K562 (cell line): ENCODE data around the gene GOT2. TPM values are rescaled to one million over a fixed set of nuclear protein-coding genes. Genes with fewer than 3 reads are reported as not detected.

Source experiments
- ATAC-seq: fragments of 200-7000 bp; cut with Tn5 transposase; 3 replicates; pipeline ENCODE4 v1.9.1; 2020; ENCODE audit warnings: moderate library complexity
- BruUV-seq: library from RNA; stranded (reverse); fragments of 400-500 nt; replicated peaks from 2 replicates; lab custom pipeline; 2021; lab: Mats Ljungman, UMichigan
- CTCF ChIA-PET: fragments of 300-600 bp; formaldehyde crosslinking; extraction: SDS; loops from one replicate; lab custom pipeline; 2021; ENCODE audit warnings: low intra/inter-chr PET ratio; lab: Yijun Ruan, JAX
- POLR2A ChIA-PET: fragments of 300-600, 350-650 bp; sonication (Branson Sonifier 250); formaldehyde crosslinking; extraction: SDS; loops from one replicate; lab custom pipeline; 2021; ENCODE audit warnings: antibody characterized with exemption, inconsistent platforms; lab: Yijun Ruan, JAX
- DNase-seq, 4 experiments: peaks; one replicate each; pipeline versions ENCODE4 v3.0.0 to v3.0.0-alpha.2; 2011 to 2018; ENCODE audit warnings: low spot score in 3 of 4, mixed read lengths in 3 of 4; ENCODE audit errors: extremely low read depth in 1 of 4
- FAIRE-seq: peaks from 2 replicates; lab custom pipeline; 2011; peaks lifted over from hg19 to GRCh38; lab: Jason Lieb, UNC
- H2AFZ ChIP-seq: 2 replicates; pipeline ENCODE4 v1.6.0; 2011; ENCODE audit warnings: low read depth, low read length, control low read depth, inconsistent platforms
- H3K27ac ChIP-seq: fragments of 200-600 bp; 3 replicates; pipeline ENCODE4 v1.8.0; 2011; ENCODE audit warnings: low read depth, mild to moderate bottlenecking, control low read depth, inconsistent platforms, low read length, moderate library complexity, mixed read lengths; ENCODE audit errors: extremely low read depth
- H3K27me3 ChIP-seq, 2 experiments: fragments of 300-600 bp in 1 of 2; 2 replicates in 1 of 2; 3 replicates in 1 of 2; pipeline versions ENCODE4 v1.6.0 to v1.8.0; 2011; ENCODE audit warnings: inconsistent platforms in 2 of 2, low read length in 2 of 2, mild to moderate bottlenecking in 1 of 2, mixed read lengths in 1 of 2, moderate library complexity in 1 of 2; ENCODE audit not compliant: control insufficient read depth in 2 of 2, insufficient read depth in 2 of 2
- H3K36me3 ChIP-seq: fragments of 300-600 bp; 3 replicates; pipeline ENCODE4 v1.8.0; 2011; ENCODE audit warnings: mild to moderate bottlenecking, low read length, inconsistent platforms; ENCODE audit not compliant: control insufficient read depth, insufficient read depth
- H3K4me1 ChIP-seq, 2 experiments: fragments of 200-600 bp in 1 of 2; replicated peaks in 1 of 2; 2 replicates in 1 of 2; 3 replicates in 1 of 2; pipeline versions ENCODE4 v1.5.1 to v1.8.0; 2011; ENCODE audit warnings: inconsistent platforms in 2 of 2, low read length in 2 of 2, mild to moderate bottlenecking in 1 of 2, mixed read lengths in 1 of 2, moderate library complexity in 1 of 2; ENCODE audit not compliant: control insufficient read depth in 2 of 2, insufficient read depth in 2 of 2
- H3K4me2 ChIP-seq: 2 replicates; pipeline ENCODE4 v1.6.1; 2011; ENCODE audit warnings: low read length, control low read depth, inconsistent platforms, mixed read lengths; ENCODE audit not compliant: insufficient read depth
- H3K4me3 ChIP-seq: fragments of 200-600 bp; sonication (generic), shearing (Covaris generic); 2 replicates; pipeline ENCODE4 v1.5.1; 2016; ENCODE audit warnings: control low read depth, inconsistent platforms
- H3K79me2 ChIP-seq: fragments of 200-600 bp; 3 replicates; pipeline ENCODE4 v1.8.0; 2011; ENCODE audit warnings: low read length, inconsistent platforms; ENCODE audit not compliant: control insufficient read depth, insufficient read depth
- H3K9ac ChIP-seq, 2 experiments: 2 replicates each; pipeline versions ENCODE4 v1.6.0 to v1.6.1; 2011; ENCODE audit warnings: low read depth in 2 of 2, low read length in 2 of 2, control low read depth in 1 of 2, inconsistent platforms in 1 of 2, mild to moderate bottlenecking in 1 of 2, mixed read lengths in 1 of 2; ENCODE audit not compliant: insufficient read depth in 1 of 2
- H3K9me1 ChIP-seq: one replicate; pipeline ENCODE4 v1.6.0; 2011; ENCODE audit warnings: inconsistent platforms, mild to moderate bottlenecking, low read length, moderate library complexity; ENCODE audit not compliant: control insufficient read depth, insufficient read depth
- H3K9me3 ChIP-seq: replicated peaks from 2 replicates; pipeline ENCODE4 v1.5.1; 2011; ENCODE audit warnings: low read depth, low read length, inconsistent platforms; ENCODE audit not compliant: control insufficient read depth, insufficient read depth
- H4K20me1 ChIP-seq: replicated peaks from 2 replicates; pipeline ENCODE4 v1.6.1; 2011; ENCODE audit warnings: low read length, inconsistent platforms, mixed read lengths; ENCODE audit not compliant: control insufficient read depth, insufficient read depth
- ARNT ChIP-seq, 2 experiments: fragments of 450-650 bp; IDR thresholded peaks; 2 replicates each; pipeline ENCODE4 v1.6.1; 2016; ENCODE audit warnings: mild to moderate bottlenecking in 1 of 2
- ATF1 ChIP-seq, 2 experiments: fragments of 450-650 bp in 1 of 2; IDR thresholded peaks; 2 replicates each; pipeline ENCODE4 v1.6.1; 2016; ENCODE audit warnings: missing compliant biosample characterization in 1 of 2, missing genetic modification characterization in 1 of 2
- ATF3 ChIP-seq, 2 experiments: fragments of 450-650 bp in 1 of 2; sonication (generic) in 1 of 2; formaldehyde crosslinking in 1 of 2; IDR thresholded peaks in 1 of 2; conservative IDR thresholded peaks in 1 of 2; 2 replicates each; pipeline versions ENCODE4 v1.6.1 to v1.8.1; 2016 to 2023; ENCODE audit warnings: mild to moderate bottlenecking in 2 of 2, moderate library complexity in 2 of 2, inconsistent platforms in 1 of 2, missing genetic modification reagents in 1 of 2
- CTBP1 ChIP-seq: fragments of 450-650 bp; IDR thresholded peaks from 2 replicates; pipeline ENCODE4 v1.6.1; 2016; ENCODE audit warnings: borderline replicate concordance
- CTCF ChIP-seq, 3 experiments: IDR thresholded peaks in 2 of 3; conservative IDR thresholded peaks in 1 of 3; 2 replicates each; pipeline ENCODE4 v1.5.1; 2011 to 2012; ENCODE audit warnings: low read length in 3 of 3, mild to moderate bottlenecking in 3 of 3, control low read depth in 2 of 3, improper control_type of control experiment in 1 of 3, inconsistent platforms in 1 of 3, low read depth in 1 of 3, mixed read lengths in 1 of 3, moderate library complexity in 1 of 3; ENCODE audit not compliant: insufficient read depth in 2 of 3
- EZH2 ChIP-seq: IDR thresholded peaks from 2 replicates; pipeline ENCODE4 v1.6.1; 2012; ENCODE audit warnings: low read depth, mild to moderate bottlenecking, inconsistent platforms, low read length, borderline replicate concordance
- HDAC2 ChIP-seq: fragments of 450-650 bp; IDR thresholded peaks from 2 replicates; pipeline ENCODE4 v1.6.1; 2016; ENCODE audit warnings: mild to moderate bottlenecking
- HEY1 ChIP-seq: fragments of 250-450 bp; sonication (Bioruptor Pico); IDR thresholded peaks from 2 replicates; pipeline ENCODE4 v1.5.0; 2020; ENCODE audit warnings: mild to moderate bottlenecking, moderate library complexity, borderline replicate concordance
- MEF2D ChIP-seq: conservative IDR thresholded peaks from 2 replicates; pipeline ENCODE4 v1.6.1; 2016; ENCODE audit warnings: low read depth, missing genetic modification characterization, missing compliant biosample characterization
- POLR3G ChIP-seq: IDR thresholded peaks from 2 replicates; pipeline ENCODE4 v1.6.1; 2011; ENCODE audit not compliant: insufficient read length, insufficient replicate concordance; ENCODE audit errors: extremely low read depth
- RAD21 ChIP-seq, 2 experiments: fragments of 250-450 bp in 1 of 2; fragments of 450-650 bp in 1 of 2; sonication (Bioruptor Pico) in 1 of 2; formaldehyde crosslinking in 1 of 2; IDR thresholded peaks in 1 of 2; conservative IDR thresholded peaks in 1 of 2; 2 replicates each; pipeline versions ENCODE4 v1.4.0 to v1.8.0; 2020 to 2022; ENCODE audit warnings: mild to moderate bottlenecking in 2 of 2, moderate library complexity in 1 of 2
- SMC3 ChIP-seq: conservative IDR thresholded peaks from 2 replicates; pipeline ENCODE4 v1.6.1; 2011; ENCODE audit warnings: low read depth, low read length, improper control_type of control experiment; ENCODE audit not compliant: insufficient read depth
- SP1 ChIP-seq: sonication (generic); formaldehyde crosslinking; IDR thresholded peaks from 2 replicates; pipeline ENCODE4 v1.8.1; 2022; ENCODE audit warnings: mild to moderate bottlenecking, missing genetic modification reagents
- STAG1 ChIP-seq: sonication (generic); formaldehyde crosslinking; IDR thresholded peaks from 2 replicates; pipeline ENCODE4 v1.5.0; 2020; ENCODE audit warnings: missing genetic modification reagents, borderline replicate concordance
- TEAD2 ChIP-seq: fragments of 450-650 bp; IDR thresholded peaks from 2 replicates; pipeline ENCODE4 v1.6.1; 2016; ENCODE audit warnings: missing genetic modification characterization, control low read depth, missing compliant biosample characterization
- WGBS: fragments of 100-300 bp; shearing (Covaris generic); methylation state at CpG from one replicate; pipeline ENCODE4 v1.1.6; 2016; ENCODE audit warnings: low coverage, mixed read lengths; ENCODE audit not compliant: insufficient coverage; ENCODE audit errors: missing lambda C conversion rate; 5-methylcytosine and 5-hydroxymethylcytosine counted together
- in situ Hi-C: fragments of 300-500 bp; cut with MboI; formaldehyde crosslinking; loops from 4 replicates; pipeline ENCODE4 v1.15.0; 2018; ENCODE audit warnings: inconsistent platforms, mixed read lengths
- intact Hi-C: fragments of 100-400 bp; cut with micrococcal nuclease; formaldehyde crosslinking; loops from 2 replicates; pipeline ENCODE4 v1.14.2; 2022
- polyA plus RNA-seq, 8 experiments: library from polyadenylated mRNA; depleted of rRNA in 4 of 8; stranded (reverse) in 5 of 8; unstranded in 3 of 8; fragments of >200 nt; fragmentation: Nextera tagmentation in 2 of 8; fragmentation: Illumina TruSeq in 1 of 8; extraction: Ambion mirVana in 2 of 8; extraction: Trizol in 1 of 8; gene quantifications; 2 replicates each; pipeline versions ENCODE4 v1.2.1 to v1.2.3, GENCODE V29; 2011 to 2014; ENCODE audit warnings: inconsistent platforms in 1 of 8, missing spikeins in 1 of 8
- total RNA-seq, 7 experiments: library from RNA; depleted of rRNA in 6 of 7; stranded (reverse); fragments of >200 nt in 6 of 7; fragmentation: Illumina TruSeq in 2 of 7; extraction: Trizol in 2 of 7; gene quantifications; 2 replicates each; pipeline versions ENCODE4 v1.2.1 to v1.2.3, GENCODE V29; 2011 to 2021; ENCODE audit warnings: low replicate concordance in 1 of 7
- TF ChIP-seq, protein P1 (sequence below): fragments of 450-650 bp; IDR thresholded peaks from 2 replicates; pipeline ENCODE4 v1.6.1; 2016

GOT2 gene
- total and polyA plus RNA-seq, 9 of the 15 experiments (the other 6 are each of a cell fraction or from before 2014, with no cell fraction given), result 43.1 to 190 (median 80.2) TPM

GRCh38 chr16:58665200-58665599 is 68.9 kb downstream of the GOT2 start (continued):
- TF ChIP-seq TEAD2 (tag) (no peak), EZH2 (no peak), ATF3 (IDR thresholded peaks at IDR 0.05) (no peak), ATF3 (CRISPR knock-in tag; conservative IDR thresholded peaks at IDR 0.05) (no peak), POLR3G (no peak)

DNA sequence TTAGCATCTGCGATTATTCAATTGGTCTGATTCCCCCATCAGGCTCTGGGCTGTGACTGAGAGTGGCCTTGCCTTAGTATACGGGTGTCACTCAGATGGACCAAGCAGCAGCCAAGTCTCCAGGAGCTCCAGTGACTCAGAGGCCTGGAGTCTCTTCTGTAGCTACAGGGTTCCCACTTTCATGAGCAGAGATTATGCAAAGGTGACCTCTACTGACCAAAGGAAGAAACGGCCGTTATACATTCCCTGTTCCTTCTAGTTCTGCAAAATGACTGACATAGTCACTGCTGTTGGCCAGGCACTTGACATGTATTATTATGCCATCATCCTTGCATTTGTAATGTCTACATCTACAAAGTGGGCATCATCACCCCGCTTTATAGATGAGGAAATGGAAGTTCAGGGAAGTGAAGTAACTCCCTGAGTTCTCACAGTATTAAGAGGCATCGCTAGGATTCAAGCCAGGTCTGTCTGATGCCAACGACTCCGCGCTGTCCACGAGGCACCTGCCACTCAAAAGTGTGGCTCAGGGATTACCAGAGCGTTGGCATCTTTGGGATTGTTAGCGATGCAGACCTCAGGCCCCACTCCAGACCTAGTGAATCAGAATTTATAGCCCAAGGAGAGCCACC is 72.8 kb downstream of the GOT2 start:
- no TSS peak for BruUV-seq
- ATAC-seq, result peak; percentile 94
- intact Hi-C loops, result loop anchor here (1.0 to 5.0 kb wide), 4 partner anchors 95 to 325 kb away; no protein-coding TSS in a partner anchor
- TF ChIP-seq ATF1 (CRISPR knock-in tag; IDR thresholded peaks at IDR 0.05) (no peak), ATF1 (tag; IDR thresholded peaks at IDR 0.05) (0 out of 2 replicates have a peak, but pooled peaks have one; percentile 19), SMC3 (peak; percentile 71), HEY1 (no peak), RAD21 (CRISPR knock-in tag; conservative IDR thresholded peaks at IDR 0.05 in 1 of 2, IDR thresholded peaks at IDR 0.05 in 1 of 2) (peak; percentile 84 to 88), MEF2D (tag) (no peak), ARNT (IDR thresholded peaks at IDR 0.05) (no peak), CTCF (IDR thresholded peaks at IDR 0.05 in 2 of 3, conservative IDR thresholded peaks at IDR 0.05 in 1 of 3; ENCODE audit: insufficient read depth in 2 of 3, low read depth in 1 of 3, low read length in 3 of 3) (peak; percentile 71 to 89 (median 81)), HDAC2 (no peak), SP1 (no peak), CTBP1 (peak; percentile 57; the same call in 1 of the 2 replicates), STAG1 (CRISPR knock-in tag) (peak; percentile 45; the same call in 1 of the 2 replicates)
- TF ChIP-seq, protein P1, sequence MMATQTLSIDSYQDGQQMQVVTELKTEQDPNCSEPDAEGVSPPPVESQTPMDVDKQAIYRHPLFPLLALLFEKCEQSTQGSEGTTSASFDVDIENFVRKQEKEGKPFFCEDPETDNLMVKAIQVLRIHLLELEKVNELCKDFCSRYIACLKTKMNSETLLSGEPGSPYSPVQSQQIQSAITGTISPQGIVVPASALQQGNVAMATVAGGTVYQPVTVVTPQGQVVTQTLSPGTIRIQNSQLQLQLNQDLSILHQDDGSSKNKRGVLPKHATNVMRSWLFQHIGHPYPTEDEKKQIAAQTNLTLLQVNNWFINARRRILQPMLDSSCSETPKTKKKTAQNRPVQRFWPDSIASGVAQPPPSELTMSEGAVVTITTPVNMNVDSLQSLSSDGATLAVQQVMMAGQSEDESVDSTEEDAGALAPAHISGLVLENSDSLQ, result peak; percentile 90

More for the DNA sequence above, 72.8 kb downstream of the GOT2 start:
- CTCF ChIA-PET, result interaction anchor here (0.7 to 1.6 kb wide), 4 partner anchors 146 to 641 kb away, joined by 3 to 8 read pairs (median 4); partner anchors contain the start of gene SETD6
- POLR2A ChIA-PET, result interaction anchor here (0.7 to 0.8 kb wide), 2 partner anchors 143 to 611 kb away, joined by 3 read pairs; no protein-coding TSS in a partner anchor
- WGBS, result 21% methylated on average over 12 of the region's 12 CpGs
- Histone ChIP-seq H4K20me1 (no peaks in the 10 kb centered on the region), H3K9me1 (no peaks in the 10 kb centered on the region), H3K4me2 (no peak overlapping the region), H3K36me3 (no peaks in the 10 kb centered on the region), H3K4me1 (peaks cover 0 to 5% of the 10 kb centered on the region in 2 experiments; a peak in 3 of 5 replicates), H3K4me3 (no peak overlapping the region), H3K27me3 (0 out of 5 replicates have a peak, but pooled peaks cover 0 to 5% of the 10 kb centered on the region in 2 experiments), H3K27ac (no peak overlapping the region), H3K79me2 (no peaks in the 10 kb centered on the region), H3K9ac (no peak overlapping the region), H2AFZ (no peak overlapping the region), H3K9me3 (no peaks in the 10 kb centered on the region)
- FAIRE-seq (peak; percentile 94), DNase-seq (peak; percentile 51 to 84 (median 64))
- in situ Hi-C loops, result no loop called here
